HG02840 (cell line): ENCODE data around the gene PTER.

Source experiments
- ATAC-seq: cut with Tn5 transposase; IDR thresholded peaks from one replicate; pipeline ENCODE4 v1.9.1; 2021; ENCODE audit warnings: mild to moderate bottlenecking, moderate library complexity, moderate number of reproducible peaks; ENCODE audit not compliant: unreplicated experiment, low FRiP score

PTER gene

DNA sequence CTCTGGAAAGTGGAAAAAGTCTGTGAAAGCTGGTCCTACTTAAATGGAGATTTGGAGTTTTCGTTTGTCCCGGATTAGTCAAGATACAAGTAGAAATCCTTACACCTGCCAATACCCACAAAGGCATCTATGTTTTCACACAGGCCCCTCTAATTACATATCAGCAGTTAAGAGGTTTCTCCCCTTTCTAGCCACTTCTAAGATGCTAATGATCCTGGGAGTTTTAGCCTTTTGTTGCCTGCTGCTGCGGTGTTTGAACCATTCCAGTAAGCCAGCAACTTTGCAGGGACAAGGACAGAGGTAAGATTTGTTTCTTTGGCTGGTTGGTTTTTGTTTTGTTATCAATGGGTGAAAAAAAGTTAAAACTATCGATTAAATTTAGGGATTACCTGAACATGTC, 90.6 kb downstream of the PTER start:
- ATAC-seq, result no peak

DNA sequence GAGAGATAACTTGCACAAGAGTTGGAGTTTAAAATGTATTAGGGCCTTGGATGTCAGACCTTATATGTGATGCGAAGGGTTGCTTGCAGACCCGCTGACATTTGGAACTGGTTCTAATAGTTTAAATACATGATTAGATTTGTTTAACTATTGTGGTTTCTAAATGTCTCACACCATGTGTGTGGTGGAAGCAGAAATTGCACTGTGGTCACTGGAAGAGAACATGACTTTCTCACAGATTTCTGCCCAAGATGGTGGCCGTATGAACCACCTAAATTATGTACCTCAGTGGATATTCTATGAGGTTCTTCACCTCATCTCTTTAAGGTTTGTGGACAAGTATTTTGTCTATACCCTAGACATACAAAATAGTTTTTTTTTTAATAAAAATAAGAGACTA, 93.0 kb downstream of the PTER start:
- no peak for ATAC-seq

DNA sequence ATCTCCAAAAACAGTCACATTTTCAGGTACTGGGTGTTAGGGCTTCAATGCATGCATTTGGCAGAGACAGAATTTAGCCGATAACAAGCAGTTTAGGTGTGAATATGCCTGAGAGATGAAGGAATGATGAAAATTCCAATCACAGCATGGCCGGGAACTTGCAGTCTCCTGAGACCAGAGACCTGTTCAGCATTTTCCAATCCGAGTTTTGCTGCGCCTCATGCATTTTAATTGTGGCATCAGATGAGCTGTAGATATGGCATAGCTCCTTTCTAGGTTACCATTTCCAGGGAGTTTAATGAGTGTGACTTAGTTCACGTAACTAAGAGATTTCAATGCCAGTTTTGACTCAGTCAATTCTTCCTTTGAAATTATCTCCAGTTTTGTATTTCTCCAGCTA, 99.3 kb downstream of the PTER start:
- ATAC-seq, result no peak

DNA sequence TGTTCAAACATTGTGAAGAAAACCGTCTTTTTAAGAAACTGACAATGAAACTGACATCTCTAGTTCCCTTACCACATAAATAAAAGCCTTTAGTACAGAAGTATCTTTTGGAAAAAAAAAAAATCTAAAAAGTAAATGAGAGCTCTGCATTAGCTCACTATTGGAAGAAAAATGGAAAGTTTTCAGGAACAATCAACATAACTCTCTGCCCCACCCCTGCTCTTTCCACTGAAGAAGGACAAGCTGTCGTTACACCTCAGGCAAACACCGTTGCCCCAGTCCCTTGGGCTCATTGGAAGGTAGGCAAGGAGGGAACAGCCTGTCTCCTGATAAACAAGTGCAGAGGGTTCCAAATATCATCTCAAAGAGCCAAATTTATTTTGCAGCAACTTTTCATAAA, 107.3 kb downstream of the PTER start:
- no peak for ATAC-seq

DNA sequence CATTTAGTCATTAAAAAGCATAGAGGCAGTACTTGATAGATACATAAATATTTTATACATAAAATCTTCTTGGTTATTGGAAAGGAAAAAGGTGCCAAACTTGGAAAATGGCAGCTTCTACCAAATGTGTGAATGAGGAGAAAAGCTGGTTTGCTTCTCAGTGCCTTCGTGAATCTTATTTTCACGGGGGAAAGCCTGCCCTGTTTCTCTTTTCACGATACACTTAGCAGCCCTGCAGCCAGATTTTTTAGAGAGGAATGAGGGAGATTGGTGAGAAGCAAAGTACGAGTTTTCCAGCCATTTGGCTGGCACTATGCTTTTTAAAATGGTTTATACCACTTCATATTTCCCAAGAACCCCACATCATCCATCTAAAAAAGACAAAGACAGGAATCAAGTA, 107.8 kb downstream of the PTER start:
- ATAC-seq, result no peak

DNA sequence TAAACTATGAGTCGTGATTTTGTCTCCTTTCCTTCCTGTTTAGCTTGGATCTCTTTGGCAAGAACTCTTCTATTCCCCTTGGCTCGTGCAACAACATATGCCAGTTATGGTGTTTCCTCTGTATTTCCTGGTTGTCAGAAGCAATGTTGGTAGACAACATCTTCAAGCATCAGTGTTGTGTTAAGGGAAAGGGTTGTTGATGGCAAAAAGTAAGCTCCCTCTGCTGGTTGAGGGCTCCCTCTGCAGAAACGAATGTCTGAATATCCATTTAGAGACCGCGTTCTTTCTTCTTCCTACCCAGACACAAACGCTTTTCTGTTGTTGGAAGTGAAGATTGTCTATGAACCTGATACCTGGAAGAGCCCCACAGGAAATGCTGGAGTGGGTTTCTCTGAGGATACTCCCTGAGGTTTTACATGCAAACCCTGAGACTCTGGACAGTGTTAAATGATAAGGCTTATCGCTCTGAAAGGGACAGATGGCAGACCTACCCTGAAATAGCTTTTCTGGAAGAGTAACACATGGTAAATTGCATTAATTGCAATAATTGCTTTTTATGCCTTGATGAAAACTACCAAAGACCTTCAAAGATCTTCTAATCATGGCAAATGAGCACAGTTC, 108.4 kb downstream of the PTER start:
- ATAC-seq, result no peak

DNA sequence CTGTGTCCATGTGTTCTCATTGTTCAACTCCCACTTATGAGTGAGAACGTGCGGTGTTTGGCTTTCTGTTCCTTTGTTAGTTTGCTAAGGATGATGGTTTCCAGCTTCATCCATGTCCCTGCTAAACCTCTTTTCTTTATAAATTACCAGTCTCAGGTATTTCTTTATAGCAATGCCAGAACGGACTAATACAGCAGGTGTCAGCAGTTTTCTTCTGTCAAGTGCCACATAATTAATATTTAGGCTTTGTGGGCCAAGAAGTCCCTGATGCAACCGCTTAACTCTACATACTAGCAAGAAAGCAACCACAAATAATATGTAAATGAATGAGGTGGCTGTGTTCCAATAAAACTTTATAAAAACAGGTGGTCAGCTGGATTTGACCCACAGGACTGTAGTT, 111.2 kb downstream of the PTER start:
- ATAC-seq, result no peak

DNA sequence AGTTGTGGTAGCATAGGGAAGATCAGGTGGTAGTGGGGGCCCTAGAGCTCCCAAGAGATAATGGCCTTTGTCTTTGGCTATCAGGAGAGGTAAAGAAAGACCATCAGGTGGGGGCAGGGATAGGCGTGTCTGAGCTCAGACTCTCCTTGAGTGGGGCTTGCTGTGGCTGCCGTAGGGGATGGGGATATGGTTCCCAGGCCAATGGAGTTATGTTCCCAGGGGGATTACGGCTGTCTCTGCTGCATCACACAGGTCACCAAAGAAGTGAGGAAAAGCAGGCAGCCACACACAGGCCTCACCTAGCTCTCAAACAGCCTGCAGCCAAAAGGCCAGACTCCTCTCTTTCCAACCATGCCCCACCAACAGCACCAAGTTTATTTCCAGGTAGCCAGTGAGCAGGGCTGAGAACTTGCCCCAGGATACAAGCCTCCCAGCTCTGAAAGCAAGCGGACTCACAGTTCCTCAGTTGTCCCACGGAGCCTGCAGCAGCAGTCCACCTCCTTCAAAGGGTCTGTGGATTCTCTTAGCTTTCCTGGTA, 122.5 kb downstream of the PTER start:
- ATAC-seq, result no peak

DNA sequence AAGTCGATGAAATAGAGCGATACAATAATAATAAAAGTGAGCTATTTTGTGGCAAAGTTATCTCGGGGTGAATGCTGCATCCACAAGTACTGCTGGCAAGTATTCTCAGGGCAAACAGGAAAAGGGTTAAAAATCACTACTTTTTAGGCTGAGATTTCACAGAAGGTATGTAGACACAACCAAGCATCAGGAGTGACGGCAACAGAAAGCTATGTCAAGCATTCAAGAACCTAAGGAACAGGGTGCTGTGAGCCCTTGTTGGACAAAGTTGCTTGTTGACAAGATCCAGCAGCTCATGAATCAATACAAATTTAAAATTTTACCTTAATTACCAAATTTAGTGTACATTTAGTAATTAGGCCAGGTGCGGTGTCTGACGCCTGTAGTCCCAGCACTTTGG, 126.1 kb downstream of the PTER start:
- no peak for ATAC-seq
